ENCODE data around the gene TM4SF18.

- TF ChIP-seq JUND (IDR thresholded peaks at IDR 0.05) (no peak), FOSL2 (IDR thresholded peaks at IDR 0.05; ENCODE audit: borderline replicate concordance, low read depth) (no peak), ELF1 (IDR thresholded peaks at IDR 0.05) (no peak), POLR2AphosphoS5 (IDR thresholded peaks at IDR 0.05; ENCODE audit: low read depth, low read length) (no peak), NRF1 (IDR thresholded peaks at IDR 0.05; ENCODE audit: low read depth, low read length) (no peak), MXI1 (IDR thresholded peaks at IDR 0.05; ENCODE audit: low read depth, low read length) (no peak)
- TF ChIP-seq, protein P1, sequence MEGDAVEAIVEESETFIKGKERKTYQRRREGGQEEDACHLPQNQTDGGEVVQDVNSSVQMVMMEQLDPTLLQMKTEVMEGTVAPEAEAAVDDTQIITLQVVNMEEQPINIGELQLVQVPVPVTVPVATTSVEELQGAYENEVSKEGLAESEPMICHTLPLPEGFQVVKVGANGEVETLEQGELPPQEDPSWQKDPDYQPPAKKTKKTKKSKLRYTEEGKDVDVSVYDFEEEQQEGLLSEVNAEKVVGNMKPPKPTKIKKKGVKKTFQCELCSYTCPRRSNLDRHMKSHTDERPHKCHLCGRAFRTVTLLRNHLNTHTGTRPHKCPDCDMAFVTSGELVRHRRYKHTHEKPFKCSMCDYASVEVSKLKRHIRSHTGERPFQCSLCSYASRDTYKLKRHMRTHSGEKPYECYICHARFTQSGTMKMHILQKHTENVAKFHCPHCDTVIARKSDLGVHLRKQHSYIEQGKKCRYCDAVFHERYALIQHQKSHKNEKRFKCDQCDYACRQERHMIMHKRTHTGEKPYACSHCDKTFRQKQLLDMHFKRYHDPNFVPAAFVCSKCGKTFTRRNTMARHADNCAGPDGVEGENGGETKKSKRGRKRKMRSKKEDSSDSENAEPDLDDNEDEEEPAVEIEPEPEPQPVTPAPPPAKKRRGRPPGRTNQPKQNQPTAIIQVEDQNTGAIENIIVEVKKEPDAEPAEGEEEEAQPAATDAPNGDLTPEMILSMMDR (IDR thresholded peaks at IDR 0.05), result no peak
- TF ChIP-seq, protein P2, sequence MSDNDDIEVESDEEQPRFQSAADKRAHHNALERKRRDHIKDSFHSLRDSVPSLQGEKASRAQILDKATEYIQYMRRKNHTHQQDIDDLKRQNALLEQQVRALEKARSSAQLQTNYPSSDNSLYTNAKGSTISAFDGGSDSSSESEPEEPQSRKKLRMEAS (IDR thresholded peaks at IDR 0.05; ENCODE audit: low read depth), result no peak
- TF ChIP-seq, protein P3, sequence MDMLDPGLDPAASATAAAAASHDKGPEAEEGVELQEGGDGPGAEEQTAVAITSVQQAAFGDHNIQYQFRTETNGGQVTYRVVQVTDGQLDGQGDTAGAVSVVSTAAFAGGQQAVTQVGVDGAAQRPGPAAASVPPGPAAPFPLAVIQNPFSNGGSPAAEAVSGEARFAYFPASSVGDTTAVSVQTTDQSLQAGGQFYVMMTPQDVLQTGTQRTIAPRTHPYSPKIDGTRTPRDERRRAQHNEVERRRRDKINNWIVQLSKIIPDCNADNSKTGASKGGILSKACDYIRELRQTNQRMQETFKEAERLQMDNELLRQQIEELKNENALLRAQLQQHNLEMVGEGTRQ (IDR thresholded peaks at IDR 0.05; ENCODE audit: borderline replicate concordance, low read depth, low read length), result no peak
These were observed 12.3 kb downstream of the TM4SF18 start for GRCh38 chr3:149321136-149321535.
